ENCODE results near the gene CAMTA1.

Gene CAMTA1

DNA sequence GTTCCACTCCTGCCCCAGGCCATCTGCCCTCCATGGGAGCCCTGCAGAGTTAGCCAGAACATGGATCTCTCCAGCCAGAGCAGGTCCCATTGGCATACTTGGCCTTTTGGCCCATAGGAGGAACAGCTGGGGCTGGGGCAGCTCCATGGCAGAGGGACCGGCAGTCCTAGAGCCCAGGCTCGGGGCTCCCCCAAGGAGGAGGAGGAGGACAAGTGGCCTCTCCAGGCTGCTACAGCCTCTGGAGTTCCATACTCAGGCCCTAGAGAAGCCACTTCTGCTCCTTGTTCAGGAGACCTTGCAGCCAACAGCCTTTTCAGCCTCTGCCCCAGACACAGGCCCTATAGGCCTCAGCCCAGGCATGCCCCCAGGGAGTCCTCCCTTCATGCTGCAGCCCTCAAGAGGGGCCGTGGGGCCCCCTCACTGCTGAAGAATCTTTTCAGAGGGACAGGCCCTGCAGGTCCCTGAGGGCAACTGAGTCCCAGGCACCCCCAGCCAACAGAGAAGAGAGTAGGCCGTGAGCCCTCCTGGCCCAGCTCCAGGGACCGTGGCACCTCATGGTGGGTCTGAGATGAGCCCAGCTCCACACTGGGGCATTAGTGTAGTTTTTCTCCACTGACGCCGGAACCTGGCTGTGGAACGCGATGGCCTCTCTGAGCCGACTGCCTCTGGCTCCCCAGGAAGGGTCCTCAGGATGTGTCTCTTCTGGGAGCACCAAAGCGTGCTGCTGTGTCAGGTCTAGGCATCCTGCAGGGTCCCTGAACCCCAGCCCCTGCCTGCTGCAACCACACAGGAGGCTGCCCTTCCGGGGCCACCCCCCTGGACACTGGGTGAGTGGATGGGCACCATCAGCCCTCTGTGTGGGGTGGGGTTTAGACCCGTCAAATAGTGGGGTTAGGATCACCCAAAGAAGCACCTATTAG is 688.2 kb downstream of the CAMTA1 start:
- DNase-seq = no peak

GRCh38 chr1:7474143-7474490 is 688.9 kb downstream of the CAMTA1 start:
- no peak for DNase-seq

DNA sequence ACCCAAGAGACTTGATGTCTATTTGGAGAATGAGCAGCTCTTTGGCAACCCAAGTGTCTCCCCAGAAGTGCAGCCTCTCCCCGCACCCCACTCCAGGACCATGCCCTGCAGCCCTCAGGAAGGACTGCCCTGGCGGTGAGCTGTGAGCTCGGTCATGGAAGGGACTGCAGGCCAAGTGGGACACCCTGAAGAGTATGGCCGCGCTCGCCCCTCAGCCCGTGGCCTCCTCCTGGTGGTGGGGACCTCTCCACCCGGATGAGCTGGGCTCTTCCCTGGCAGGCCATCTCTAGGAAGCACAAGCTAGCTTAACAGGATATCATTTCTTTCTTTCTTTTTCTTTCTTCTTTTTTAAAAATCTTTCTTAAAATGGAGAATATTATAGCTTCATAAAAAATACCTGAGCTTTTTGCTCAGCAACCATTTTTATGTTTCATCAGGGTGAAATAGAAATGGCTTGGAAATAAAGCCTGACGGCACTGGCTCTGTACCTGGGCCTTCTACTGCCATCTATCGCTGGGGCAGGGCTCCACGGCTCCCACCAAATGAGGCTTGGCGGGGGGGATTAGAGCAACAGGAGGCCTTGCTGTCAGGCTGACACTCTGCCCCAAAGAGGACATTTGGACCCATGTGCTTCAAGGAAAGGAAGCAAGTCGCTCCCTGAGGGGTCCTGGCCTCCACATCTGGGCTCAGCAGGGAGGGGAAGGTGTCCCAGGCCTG is 689.7 kb downstream of the CAMTA1 start:
- DNase-seq = peak; percentile 1

GRCh38 chr1:7475691-7476090 is 690.4 kb downstream of the CAMTA1 start:
- no peak for DNase-seq

DNA sequence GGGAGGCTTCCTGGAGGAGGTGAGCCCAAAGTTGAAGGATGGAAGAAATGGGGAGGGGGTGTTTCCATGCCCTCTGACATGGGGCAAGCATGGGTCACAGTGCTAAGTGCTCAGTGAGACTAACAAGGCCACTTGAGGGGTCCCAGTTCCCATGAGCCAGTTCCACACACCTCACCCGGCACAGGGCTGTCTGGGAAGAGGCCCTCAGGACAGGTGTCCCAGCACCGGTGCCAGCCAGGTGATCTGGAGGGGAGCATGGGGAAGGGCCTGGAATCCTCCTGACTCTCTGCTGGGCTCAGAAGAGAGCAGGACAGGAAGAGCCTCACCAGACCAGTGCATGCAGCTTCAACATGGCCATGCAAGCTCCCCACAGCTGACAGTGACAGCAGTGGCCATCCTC is 691.1 kb downstream of the CAMTA1 start:
- no peak for DNase-seq

DNA sequence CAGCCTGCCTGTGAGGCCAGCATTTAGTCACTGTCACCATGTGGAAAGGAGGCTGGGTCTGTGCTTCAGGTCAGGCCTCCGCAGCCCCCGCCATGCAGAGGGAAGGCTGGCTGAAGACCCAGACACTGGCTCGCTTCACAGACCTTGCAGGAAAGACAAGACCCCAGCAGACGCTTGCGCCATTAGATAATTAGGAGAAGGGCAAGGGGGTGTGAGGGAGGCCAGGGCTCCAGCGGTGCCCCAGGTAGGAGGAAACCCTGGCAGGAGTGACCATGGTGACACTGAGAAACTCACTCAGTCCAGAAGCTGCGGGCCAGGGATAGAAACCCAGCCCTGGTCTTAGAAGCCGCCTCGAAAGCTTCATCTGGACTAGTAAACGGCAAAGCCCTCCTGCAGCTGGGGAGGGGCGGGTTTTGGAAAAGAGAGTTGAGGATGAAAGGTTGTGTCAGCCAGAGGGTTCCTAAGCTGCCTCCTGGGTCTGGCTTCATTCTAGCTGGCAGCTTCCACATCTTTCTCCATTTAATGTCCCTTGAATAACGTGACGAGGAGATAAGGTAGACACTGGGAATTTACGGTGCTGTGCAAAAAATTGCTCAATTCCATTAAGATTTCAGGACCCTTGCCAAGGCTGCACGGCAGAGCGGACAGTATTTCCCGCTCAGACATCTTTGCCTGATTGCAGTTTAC is 691.8 kb downstream of the CAMTA1 start:
- no peak for DNase-seq

- DNase-seq = no peak
Measured at GRCh38 chr1:7477593-7477992, 692.3 kb downstream of the CAMTA1 start.

DNA sequence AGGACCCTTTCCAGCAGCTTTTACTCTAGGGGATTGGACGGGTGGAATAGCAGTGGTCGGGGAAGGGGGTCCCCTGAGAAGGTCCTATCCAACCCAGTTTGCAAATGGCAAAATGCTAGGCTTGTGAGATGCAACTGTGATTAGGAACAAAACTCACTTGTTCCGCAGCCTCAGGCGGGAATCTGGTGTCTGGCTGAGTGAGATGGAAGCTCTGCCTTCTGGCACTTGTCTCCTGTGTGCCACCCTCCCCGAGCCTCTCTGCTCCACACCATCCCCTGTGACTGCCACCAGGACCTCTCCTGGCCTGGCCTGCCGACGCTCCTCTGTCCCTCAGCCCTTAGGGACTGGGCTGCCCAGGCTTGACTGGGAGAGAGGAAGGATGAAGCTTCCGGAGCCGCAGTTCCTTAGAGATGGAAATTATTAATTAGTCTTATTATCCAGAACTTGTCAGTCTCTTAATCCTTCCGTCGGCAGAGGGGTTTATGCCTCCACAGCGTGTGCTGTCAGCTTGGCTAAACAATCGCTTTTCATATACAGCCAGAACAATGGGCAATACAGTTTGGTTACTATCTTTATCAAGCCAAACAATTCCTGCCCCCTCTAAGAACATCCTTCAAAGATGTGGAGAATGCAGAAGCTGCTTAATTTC is 693.0 kb downstream of the CAMTA1 start:
- DNase-seq = no peak

DNA sequence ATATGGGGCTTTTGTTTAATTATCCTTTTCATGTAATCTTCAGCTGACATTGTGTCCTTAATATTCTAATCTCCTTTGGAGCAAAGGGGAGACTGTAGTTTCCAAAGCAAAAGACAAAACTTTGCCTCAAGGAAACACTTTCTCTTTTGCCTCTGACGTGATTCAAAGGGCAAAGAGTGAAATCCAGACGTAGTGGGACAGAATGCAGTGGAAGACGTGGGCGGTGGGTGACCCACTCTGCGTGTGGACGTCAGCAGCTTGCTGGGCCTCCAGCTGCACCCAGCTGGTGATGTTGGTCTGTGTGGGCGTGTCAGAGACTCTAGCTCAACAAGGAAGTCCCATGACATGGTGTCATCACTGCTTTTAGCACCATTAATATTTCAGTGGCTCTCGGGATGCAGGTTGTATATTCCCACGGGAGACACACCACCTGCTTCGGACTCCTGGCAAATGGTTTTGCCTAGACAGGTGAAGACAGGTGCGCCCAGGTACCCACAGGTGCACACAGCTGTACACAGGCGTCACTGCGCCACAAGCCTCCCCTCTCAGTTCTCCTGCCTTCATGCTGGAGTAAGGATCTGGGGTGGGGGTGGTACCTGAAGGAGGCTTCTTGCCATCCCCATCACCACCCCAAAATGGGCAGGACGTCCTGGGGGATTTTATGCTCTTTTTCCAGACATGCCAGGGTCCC is 693.7 kb downstream of the CAMTA1 start:
- DNase-seq = peak; percentile 16

DNA sequence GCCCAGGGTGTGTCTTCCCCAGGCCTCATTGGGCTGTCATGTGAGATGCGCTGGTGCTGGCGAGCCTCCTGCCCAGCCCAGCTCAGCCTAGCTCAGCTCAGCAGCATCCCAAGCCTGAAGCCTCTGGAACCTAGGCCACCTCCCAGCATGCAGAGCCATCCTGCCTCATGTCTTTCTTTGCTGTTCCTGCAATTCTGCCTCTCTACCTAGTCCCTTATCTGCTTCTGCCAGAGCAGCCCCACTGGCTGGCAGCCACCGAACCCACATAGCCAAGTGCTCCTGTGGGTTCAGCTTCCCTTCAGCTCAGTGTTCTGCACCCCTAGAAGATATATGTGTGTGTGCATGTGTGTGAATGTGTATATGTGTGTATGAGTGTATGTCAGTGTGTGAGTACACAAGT is 694.3 kb downstream of the CAMTA1 start:
- DNase-seq = no peak

- no peak for DNase-seq
Measured at GRCh38 chr1:7481194-7481593, 695.9 kb downstream of the CAMTA1 start.

GRCh38 chr1:7482077-7482476 is 696.8 kb downstream of the CAMTA1 start:
- no peak for DNase-seq

GRCh38 chr1:7482772-7483495 is 697.7 kb downstream of the CAMTA1 start:
- no peak for DNase-seq

DNA sequence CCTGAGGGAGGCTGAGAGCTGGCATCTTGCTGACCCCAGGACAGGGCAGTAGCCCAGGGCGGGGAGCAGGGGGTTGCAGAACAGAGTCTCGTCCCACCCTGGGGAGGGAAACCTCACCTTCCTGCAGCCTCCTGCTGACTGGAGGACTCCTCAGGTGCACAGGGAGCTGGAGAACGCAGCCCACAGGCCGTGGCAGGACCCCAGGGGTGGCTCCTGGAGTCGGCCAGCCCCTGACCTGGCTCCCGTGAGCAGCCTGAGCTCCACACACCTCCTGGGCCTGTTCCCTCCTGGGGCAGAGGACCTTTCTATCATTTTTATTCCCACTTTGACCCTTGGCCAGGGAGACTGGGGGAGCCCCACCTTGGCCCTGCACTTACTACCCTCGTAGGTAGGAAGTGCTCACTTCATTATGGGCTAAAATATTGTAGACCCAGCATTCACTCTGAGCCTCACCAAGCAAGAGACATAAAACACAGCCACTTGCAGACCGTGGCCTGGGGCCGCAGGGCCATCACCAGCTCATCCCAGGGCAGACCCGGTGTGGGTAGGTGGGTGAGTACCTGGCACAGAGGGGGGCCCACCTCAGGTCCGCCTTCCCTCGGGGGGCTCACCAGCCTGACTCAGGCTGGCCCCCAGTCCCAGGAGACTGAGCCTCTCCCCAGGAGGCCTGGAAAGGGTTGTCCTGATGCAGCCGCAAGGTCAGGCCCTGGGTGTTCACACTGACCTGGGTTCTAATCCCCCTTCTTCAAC is 698.6 kb downstream of the CAMTA1 start:
- no peak for DNase-seq

GRCh38 chr1:7485086-7485780 is 700.0 kb downstream of the CAMTA1 start:
- no peak for DNase-seq

- DNase-seq = no peak
Measured at GRCh38 chr1:7485826-7486225, 700.6 kb downstream of the CAMTA1 start.

GRCh38 chr1:7487766-7488474 is 702.7 kb downstream of the CAMTA1 start:
- no peak for DNase-seq

- DNase-seq = no peak
Measured at GRCh38 chr1:7488475-7488842, 703.2 kb downstream of the CAMTA1 start.

DNA sequence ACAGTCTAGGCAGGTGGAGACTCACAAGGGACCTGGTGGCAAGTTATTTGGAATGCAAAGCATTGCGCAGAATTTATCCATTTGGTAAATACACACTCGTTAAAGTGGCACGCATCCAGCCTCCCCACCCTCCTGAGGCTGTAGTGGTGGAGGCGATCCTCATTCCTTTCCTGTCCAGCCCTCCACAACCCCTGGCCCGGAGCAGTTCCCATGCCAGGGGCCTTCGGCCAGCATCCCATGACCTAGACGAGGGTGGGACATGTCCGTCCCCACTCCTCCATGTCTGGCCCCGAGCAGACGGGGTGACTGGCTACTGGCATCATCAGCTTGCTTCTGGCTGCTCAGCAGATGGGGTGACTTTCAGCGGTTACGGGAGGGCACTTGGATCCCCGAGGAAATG is 704.3 kb downstream of the CAMTA1 start:
- DNase-seq = no peak

- no peak for DNase-seq
Measured at GRCh38 chr1:7490576-7490975, 705.3 kb downstream of the CAMTA1 start.
